Liver (tissue), 3 donors: ENCODE results near the gene TSEN2.

ENCODE experiments used
- TF ChIP-seq, protein P1 (sequence below): fragments of 150-350 bp; IDR thresholded peaks from 2 replicates; pipeline ENCODE4 v1.5.1; 2017; ENCODE audit warnings: improper control_type of control experiment, low read depth, low read length; ENCODE audit not compliant: missing input control
- TF ChIP-seq, protein P2 (sequence below): IDR thresholded peaks from 2 replicates; pipeline ENCODE4 v1.6.1; 2016; ENCODE audit warnings: antibody characterized with exemption
- donor health status: healthy.
- donor health status: healthy.

DNA sequence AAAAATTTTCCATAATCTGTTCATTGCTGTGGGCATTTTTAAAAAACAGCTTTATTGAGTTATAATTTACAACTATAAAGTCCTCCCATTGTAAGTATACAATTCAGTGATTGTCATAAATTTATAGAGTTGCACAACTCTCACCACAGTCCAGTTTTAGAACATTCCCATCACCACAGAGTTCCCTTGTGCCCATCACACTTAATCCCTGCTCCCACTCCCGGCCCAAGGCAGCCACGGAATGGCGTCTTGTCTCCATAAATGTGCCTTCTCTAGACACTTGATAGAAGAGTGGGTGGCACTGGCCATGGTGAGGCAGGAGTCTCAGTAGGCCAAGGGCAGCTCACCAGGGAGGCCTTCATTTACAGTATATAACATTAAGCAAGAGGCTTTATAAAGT is 6.3 kb downstream of the TSEN2 start:
- TF ChIP-seq, protein P1, sequence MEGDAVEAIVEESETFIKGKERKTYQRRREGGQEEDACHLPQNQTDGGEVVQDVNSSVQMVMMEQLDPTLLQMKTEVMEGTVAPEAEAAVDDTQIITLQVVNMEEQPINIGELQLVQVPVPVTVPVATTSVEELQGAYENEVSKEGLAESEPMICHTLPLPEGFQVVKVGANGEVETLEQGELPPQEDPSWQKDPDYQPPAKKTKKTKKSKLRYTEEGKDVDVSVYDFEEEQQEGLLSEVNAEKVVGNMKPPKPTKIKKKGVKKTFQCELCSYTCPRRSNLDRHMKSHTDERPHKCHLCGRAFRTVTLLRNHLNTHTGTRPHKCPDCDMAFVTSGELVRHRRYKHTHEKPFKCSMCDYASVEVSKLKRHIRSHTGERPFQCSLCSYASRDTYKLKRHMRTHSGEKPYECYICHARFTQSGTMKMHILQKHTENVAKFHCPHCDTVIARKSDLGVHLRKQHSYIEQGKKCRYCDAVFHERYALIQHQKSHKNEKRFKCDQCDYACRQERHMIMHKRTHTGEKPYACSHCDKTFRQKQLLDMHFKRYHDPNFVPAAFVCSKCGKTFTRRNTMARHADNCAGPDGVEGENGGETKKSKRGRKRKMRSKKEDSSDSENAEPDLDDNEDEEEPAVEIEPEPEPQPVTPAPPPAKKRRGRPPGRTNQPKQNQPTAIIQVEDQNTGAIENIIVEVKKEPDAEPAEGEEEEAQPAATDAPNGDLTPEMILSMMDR = no peak
- TF ChIP-seq, protein P2, sequence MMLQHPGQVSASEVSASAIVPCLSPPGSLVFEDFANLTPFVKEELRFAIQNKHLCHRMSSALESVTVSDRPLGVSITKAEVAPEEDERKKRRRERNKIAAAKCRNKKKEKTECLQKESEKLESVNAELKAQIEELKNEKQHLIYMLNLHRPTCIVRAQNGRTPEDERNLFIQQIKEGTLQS = no peak
